ENCODE measurements around the gene BRI3BP.
A peak's percentile ranks its signal among the peaks of the same experiment; 100 is the strongest.

Gene BRI3BP, protein sequence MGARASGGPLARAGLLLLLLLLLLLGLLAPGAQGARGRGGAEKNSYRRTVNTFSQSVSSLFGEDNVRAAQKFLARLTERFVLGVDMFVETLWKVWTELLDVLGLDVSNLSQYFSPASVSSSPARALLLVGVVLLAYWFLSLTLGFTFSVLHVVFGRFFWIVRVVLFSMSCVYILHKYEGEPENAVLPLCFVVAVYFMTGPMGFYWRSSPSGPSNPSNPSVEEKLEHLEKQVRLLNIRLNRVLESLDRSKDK

DNA sequence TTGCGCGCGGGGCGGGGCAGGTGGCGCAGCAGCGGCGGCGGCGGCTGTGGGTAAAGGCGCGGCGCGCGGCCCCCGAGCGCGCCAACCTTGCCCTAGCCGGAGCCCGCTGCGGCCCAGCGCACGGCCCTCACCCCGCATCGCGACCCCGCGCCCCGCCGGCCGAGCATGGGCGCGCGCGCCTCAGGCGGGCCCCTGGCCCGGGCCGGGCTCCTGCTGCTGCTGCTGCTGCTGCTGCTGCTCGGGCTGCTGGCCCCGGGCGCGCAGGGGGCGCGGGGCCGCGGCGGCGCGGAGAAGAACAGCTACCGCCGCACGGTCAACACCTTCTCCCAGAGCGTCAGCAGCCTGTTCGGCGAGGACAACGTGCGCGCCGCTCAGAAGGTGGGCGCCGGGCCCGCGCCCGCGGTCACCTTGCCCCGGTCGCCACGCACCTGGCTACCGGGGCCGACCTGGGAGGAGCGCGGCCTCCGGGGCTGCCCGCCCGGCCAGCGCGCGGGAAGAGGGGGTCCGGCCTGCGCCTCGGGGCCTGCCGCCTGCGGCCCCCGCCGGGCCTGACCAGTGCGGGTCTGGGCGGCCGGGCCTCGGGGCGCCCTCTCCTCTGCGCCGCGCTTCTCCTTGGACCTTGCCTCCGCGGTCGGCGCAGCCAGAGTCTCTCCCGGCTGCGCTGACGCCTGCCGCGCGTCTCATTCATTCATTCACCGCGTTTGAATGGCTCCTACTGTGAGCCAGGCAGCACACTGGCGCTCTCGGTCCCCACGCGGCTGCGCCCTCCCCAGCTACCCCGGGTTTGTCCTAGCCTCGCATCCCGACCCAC, at the start of gene BRI3BP:
Gene BRI3BP (plus strand): TSS at position 20 of the 811 bp plus-strand sequence. CDS start 146 bp downstream, at position 166.
- DNase-seq (ENCODE audit: low read depth in 2 of 2) = peak in 1 of 2 donors; percentile 48

DNA sequence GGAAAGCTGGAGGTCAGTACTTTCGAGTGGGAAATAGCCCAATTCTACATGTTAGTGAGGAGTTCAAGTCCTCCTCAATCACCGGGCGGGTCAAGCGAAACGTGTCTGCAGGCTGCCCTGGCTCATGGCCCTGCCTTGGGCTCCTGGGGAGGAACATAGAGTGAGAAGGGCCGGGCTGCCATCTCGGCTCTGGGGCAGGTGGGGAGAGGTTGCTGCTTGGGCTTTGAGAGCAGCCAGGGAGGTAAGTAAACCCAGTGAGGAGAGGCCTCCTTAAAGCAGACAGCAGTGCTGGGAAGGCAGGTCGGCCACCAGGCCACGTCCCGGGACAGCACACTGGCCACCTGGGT, 47.0 kb upstream of the BRI3BP start:
- no peak for DNase-seq (ENCODE audit: low read depth in 2 of 2)

DNA sequence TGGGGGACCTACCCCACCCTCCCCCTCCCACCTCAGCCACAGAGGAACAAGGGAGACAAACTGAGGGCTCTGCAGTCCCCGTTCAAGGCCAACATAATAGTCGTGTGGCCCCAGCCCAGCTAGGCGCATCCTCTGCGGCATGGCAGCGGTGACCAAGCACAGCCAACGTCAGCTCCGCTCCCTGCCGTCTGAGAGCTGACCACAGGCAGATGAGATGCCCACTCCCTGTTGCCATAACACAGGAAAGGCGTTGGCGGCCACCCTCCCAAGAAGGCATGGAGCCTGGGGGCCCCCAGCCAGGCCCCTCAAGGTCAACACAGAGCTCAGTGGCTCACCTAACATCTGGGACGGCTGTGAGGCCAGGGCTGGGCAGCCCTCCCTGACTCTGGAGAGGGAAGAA, 46.4 kb upstream of the BRI3BP start:
- no peak for DNase-seq (ENCODE audit: low read depth in 2 of 2)

DNA sequence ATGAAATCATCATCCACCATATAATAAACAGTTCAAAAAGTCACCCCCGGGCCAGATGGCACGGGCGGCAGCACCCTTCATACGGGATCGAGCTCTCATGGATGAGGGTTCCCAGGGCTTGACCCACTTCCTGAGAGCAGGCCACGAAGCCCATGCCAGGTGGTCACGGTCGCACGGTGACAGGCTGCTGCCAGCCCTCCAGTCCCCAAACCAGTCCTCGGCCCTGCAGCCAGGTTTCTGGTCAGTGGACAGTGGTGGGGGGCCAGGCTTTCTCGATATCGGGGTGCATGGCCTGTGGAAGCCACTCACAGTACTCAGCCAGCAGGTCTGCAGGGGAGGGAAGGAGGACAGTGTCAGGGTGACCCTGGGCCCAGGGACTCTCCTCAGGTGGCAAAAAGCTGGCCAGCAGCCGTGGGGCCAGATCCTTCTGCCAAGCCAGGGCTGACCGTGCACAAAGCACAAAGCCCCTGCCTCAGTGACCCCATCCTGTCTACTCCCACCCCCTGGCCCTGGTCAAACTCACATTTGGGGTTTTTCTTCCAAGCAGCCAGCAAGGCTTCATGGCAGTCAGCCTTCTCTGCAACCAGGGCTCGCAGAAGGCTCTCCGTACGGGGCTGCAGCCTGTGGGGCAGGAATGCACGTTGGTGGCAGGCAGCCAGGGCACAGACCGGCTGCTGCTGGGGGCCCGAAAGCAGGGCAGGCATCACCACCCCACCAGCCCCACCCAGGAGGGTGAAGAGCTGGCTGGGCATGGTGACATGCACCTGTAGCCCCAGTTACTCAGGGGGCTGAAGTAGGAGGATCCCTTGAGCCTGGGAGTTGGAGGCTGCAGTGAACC, 45.7 kb upstream of the BRI3BP start:
- no peak for DNase-seq (ENCODE audit: low read depth in 2 of 2)

DNA sequence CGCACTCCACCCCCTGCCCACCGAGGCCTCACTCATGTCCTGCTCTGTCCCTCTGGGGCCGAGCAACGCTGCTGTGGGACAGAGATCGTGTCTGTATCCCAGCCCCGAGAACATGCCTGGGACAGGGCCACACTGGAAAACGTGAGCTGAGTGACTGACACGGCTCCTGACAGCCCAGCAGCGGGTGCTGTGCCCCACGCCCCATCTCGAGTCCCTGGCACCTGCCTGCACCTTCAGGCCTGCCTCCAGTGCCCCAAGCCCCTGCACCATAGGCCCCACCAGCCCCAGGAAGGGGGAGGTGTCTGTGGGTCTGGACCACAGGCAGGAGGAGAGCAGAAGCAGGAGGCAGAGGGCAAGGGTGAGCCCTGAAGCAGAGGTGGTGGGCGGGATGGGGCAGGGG, 44.4 kb upstream of the BRI3BP start:
- no peak for DNase-seq (ENCODE audit: low read depth in 2 of 2)

DNA sequence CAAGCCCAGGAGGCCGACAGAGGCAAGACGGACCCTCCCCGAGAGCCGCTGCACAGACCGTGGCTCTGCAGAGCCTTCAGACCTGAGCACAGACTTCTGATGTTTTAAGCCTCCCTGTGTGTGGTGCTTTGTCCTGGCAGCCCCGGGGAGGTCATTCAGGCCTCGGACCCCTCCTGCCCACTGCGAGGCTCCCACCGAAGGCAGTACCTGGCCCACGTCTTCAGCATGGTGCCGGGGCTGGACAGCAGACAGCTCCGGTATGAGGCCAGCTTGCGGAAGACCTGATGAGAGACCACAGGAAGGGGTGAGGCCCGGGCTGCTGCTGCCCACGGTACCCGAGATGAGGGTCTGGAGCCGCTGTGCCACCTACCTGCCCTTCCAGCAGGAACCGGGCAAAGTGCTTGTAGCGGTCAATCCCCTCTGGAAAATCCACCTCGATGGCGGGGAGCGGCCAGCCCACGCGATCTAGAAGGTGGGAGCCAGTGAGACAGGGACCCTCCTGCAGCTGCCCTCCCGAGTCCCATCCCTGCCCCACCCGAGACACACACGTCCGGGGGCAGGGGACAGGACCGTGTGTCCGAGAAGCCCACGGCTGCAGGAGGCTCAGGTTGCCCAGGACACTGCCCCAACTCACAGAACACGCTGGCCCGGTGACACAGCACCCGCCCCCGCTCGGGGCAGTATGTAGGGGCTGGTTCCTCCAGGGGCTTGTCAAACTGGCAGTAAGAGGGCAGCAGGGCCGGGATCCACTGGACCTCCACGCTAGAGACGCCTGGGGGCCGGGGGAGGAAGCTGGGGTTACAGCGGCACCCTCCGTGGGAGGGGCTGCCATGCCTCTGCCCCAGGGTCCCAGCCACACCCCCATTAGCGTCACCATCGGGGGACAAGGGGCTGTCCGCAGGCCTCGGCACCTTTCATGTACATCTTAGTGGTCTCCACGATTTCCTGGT, 43.4 kb upstream of the BRI3BP start:
- DNase-seq (ENCODE audit: low read depth in 2 of 2) = no peak

DNA sequence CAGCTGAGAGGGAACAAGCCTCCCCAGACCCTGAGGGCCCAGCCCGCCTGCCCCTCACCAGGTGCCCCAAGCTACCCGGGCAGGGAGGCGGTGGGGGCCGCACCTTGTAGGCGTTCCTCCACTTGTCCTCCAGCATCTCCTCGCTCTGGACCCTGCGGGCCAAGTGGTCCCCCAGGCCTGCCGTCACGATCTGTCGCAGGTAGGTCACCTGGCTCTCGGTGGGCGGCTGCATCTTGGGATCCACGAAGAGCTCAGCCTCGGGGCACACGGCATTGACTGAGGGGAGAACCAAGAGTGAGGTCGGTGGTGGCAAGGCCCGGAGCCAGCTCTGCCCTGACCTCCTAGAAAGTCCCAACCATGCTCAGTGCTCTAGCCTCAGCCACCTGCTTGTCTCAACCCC, 41.1 kb upstream of the BRI3BP start:
- DNase-seq (ENCODE audit: low read depth in 2 of 2) = no peak

DNA sequence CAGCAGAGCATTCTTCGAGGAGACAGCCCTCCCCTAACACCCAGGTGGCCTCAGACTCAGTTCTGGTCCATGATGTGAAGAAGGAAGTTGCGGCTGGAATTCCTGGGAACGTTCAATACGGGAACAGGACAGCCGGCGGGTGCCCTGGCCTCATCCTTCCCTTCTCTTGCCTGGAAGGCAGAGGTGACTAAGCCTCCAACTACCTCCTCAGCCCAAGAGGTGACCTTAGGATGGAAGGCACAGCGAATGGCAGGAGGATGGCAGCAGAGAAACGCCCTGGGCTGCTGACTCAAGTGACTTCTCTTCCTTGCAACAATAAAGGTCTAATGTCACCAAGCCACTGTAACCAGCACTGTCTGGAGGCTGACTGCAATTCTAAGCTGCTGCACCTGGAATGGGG, 40.6 kb upstream of the BRI3BP start:
- DNase-seq (ENCODE audit: low read depth in 2 of 2) = no peak

DNA sequence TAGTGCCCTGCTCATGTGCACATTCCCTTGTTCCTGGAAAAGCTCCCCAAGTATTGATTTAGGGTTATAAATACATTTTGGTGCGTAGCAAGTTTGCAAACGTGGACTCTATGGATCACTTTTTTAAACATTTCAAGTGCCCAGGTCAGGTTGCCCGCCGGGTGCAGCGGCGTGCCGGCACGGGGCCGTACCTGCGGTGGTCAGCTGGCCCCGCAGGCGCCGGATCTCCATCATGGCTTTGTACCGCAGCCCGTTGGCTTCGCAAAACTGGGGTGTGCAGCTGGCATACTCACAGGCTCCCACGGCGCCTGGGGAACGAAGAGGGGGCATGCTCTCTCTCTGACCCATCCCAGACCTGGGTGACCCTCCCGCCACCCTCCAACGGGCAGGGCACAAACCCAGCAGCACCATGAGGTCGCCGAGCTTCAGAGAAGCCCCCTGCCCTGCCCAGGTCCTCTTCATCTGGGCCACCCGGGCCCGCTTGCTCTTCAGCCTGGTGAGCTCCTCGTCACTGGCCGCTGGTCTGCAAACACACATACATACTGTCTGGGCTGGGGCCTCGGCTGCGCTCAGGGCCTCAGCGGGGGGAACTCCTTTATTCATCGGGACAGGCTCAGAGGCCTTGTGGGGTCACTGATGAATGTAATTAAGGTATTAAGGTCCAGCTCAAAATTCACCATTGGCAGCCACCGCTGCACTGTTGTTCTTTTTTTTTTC, 39.6 kb upstream of the BRI3BP start:
- no peak for DNase-seq (ENCODE audit: low read depth in 2 of 2)

DNA sequence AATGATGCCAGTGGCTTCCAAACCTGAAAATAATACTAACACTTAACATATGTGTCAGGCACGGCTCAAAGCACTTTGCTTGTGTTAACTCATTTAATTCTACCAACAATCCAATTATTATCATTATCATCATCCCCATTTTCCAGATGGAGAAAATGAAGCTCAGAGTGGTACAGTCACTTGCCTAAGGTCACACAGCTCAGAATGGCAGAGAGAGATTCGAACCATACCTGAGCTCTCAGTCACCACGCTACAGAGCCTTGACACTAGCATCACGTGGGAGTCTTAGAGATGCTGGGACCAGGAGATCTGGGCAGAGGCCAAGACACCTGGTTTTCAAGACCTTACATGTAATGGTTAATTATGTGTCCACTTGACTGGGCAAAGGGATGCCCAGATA, 38.7 kb upstream of the BRI3BP start:
- no peak for DNase-seq (ENCODE audit: low read depth in 2 of 2)

DNA sequence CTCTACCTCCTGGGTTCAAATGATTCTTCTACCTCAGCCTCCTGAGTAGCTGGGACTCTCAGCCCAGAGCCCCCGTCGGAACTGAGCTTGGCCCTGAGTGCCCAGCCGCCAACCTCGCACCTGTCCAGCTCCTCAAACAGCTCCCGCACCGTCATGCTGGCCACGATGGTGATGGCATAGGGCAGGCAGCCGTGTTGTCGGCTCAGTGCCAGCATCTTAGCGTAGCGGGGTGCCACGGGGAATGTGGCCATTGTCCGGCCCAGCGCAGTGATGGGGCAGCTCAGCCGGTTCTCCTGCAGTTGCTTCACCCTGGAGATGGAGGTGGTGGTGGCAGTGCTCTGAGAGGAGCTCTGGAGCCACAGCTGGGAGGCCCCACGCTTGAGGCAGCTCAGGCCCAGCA, 36.9 kb upstream of the BRI3BP start:
- DNase-seq (ENCODE audit: low read depth in 2 of 2) = no peak

DNA sequence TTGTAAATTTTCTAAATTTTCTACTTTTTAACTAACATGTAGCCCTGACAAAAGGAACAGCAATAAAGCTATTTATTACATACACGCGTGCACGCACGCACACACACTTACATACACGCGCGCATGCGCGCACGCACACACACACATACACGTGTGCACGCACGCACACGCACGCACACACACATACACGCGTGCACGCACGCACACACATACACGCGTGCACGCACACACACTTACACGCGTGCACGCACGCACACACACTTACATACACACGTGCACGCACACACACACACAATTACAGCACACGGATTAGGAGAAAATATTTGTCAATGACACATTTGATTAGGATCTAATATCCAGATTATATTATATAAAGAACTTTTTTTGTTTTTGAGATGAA, 32.4 kb upstream of the BRI3BP start:
- DNase-seq (ENCODE audit: low read depth in 2 of 2) = no peak

DNA sequence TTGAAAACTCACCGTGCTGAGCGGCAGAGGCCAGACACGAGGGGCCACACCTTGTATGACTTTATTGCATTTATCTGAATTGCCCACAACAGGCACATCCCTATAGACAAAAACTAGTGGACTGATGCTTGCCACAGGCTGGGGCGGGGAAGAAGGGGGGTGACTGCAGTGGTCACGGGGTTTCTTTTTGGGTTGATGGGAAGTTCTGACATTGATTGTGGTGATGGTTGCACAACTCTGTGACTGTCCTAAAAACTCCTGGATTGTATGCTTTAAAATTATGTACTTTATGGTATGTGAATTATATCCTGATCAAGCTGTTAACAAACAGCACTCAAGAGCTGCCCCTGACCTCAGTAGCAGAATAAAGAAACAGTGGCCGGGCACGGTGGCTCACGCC, 30.2 kb upstream of the BRI3BP start:
- DNase-seq (ENCODE audit: low read depth in 2 of 2) = no peak

DNA sequence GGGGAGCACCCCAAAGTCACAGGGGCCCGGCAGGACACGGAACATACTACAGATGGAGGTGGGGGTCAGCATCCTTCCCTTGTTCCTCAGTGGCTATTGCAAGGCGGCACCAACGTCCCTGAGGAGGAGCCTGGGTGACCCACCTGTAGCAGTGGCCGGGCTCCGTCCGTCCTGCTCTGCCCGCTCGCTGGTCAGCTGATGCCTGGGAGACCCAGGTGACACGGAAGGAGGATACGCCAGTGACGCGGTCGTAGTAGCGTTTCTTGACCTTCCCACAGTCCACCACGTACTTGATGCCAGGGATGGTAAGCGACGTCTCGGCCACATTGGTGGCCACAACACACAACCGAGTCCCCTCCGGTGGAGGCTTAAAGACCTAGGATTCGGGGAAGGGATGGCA, 29.2 kb upstream of the BRI3BP start:
- DNase-seq (ENCODE audit: low read depth in 2 of 2) = no peak

DNA sequence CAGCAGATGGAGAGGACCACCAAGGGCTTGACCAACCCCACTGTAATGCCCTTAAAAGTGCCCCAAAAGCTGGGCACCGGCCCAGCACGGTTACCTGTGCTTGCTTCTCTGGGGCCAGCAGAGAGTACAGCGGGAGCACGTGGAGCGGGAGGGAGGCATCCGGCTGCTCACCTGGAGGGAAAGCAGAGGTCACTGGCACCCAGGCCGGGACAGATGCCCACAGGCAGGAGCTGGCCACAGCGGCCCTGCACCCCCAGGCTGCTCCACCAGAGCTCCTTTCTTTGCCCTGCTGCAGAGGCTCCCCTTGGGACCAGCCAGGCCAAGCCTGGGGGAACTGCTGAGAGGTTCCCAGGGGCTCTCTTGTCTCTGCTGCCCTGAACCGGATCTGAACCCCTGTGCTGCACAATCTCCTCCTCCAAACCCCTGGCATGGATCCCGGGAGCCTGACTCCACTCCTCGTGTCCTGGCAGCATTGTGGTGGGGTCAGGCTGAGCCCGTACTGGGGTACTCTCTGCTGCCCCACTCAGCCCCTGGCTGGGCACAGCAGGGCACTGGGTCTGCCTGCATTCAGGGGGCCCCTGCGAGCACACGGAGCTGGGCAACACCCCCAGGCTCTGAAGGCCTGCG, 28.5 kb upstream of the BRI3BP start:
- no peak for DNase-seq (ENCODE audit: low read depth in 2 of 2)

DNA sequence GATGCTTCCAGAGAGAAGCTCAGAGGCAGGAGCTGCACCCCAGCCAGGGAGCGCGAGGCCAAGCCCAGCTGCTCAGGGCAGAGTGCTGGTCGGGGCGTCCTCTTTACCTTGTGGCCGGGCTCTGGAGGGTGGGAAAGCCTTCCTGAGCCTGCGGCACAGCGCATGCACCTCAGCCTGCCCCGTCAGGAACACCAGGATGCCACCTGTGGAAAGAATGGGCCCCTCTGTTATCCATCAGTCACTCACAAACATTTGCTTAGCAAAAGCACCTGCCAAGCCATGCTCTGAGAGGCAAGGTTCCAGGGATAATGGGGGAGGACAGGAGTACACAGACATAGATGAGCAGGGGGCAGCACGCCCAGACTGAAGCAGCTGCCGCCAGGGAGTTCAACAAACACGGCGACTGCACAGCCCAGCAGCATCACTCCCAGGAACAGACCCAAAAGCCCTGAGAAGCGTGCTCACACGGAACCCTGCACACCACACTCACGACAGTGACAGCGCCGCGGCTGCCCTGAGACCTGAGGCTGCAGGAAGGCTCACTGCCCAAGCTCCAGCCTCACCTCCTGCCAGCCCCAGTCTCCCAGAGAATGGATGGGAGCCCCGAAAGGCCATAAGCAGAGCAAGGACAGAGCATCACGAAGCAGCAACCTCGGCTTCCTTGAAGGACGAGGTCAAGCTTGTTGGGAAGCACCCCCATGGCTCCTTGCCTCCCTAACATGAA, 26.3 kb upstream of the BRI3BP start:
- DNase-seq (ENCODE audit: low read depth in 2 of 2) = no peak

DNA sequence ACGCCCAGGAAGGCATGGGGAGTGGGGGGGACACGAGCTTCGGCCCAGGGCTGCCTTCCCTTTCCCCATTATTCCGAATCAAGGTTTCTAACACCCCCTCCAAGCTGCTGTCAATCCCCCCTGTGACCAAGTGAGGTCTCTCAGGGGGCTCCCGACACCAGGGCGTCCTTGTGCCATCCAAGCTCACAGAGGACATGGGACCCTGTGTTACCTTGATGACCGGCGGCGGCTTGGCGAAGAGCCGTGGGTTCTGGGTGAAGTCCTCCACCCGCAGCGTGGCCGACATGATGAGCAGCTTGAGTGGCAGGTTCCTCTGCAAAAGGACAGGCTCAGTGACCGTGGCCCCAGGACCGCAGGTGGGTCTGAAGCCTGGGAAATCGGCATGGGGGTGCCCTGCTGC, 24.8 kb upstream of the BRI3BP start:
- no peak for DNase-seq (ENCODE audit: low read depth in 2 of 2)

DNA sequence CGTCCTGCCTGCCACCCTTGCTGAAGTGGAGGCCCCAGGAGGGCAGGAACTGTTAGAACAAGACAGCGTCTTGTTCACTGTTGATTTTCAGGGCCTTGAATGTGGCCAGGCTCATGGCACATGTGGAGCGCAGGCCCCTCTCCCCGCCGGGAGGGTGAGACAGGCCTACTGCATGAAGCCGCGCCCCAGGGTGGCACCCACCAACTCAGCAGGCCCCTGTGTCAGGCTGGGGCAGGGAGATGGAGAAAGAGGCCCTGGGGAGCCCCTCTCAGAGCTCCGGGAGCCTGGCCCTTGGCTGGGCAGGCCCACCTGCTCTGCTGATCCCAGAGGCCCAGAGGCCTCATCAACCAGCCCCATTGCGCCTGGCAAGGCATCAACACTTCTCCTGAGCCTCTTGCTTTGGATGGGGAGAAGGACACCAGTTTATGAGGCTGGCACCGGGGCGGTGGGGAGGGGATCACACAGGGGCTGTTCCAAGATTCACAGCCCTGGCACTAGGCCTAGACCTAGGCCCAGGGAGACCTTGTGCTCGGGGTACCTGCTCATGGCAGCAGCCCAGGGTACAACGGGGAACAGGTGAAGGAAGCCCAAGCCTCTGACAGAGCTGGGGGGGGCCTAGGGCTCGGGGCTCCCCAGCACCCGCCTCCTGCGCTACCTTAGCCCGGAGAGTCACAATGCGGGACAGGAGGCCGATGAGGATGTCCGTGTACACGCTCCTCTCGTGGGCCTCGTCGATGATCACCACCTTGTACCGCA, 22.6 kb upstream of the BRI3BP start:
- DNase-seq (ENCODE audit: low read depth in 2 of 2) = no peak

DNA sequence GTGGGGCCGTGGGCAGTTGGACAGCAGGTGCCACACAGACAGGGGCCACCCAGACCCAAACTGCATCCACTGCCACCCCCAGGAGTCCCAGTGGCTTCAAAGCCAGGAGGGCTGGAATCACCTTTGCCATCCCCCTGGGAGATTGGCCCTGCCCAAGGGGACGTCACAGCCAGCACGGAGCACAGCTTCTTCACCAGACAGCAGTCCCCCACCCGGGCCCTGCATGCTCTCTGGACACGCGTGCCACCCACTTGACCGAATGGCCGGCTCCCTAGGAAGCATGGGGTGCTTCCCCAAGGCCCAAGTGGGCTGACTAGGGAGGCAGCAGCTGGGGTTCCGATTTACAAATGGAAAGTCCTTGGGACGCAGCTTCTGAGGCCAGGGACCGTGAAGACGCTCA, 21.8 kb upstream of the BRI3BP start:
- no peak for DNase-seq (ENCODE audit: low read depth in 2 of 2)
